22Rv1 (cell line): ENCODE results near the gene BMERB1.

Experiments used
- ZFX ChIP-seq: fragments of 450-650 bp; IDR thresholded peaks from 2 replicates; pipeline ENCODE4 v1.6.1; 2017; ENCODE audit warnings: antibody characterized with exemption, borderline replicate concordance
- TF ChIP-seq, protein P1 (sequence below): fragments of 450-650 bp; IDR thresholded peaks from 2 replicates; pipeline ENCODE4 v1.5.1; 2017; ENCODE audit warnings: mild to moderate bottlenecking

DNA sequence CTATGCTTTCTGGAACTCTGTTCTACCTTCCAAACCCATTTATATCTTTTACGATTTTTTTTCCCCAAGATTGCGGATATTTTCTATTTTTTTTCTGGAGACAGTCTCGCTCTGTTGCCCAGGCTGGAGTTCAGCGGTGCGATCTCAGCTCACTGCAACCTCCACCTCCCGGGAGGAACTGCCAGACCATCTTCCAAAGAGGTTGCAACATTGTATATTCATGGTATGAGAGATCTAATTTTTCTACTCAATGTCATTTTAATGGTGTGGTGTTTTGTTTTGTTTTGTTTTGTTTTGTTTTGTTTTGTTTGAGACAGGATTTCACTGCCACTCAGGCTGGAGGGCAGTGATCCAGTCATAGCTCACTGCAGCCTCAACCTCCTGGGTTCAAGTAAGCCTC lies 8.5 kb upstream of the BMERB1 start:
- TF ChIP-seq, protein P1, sequence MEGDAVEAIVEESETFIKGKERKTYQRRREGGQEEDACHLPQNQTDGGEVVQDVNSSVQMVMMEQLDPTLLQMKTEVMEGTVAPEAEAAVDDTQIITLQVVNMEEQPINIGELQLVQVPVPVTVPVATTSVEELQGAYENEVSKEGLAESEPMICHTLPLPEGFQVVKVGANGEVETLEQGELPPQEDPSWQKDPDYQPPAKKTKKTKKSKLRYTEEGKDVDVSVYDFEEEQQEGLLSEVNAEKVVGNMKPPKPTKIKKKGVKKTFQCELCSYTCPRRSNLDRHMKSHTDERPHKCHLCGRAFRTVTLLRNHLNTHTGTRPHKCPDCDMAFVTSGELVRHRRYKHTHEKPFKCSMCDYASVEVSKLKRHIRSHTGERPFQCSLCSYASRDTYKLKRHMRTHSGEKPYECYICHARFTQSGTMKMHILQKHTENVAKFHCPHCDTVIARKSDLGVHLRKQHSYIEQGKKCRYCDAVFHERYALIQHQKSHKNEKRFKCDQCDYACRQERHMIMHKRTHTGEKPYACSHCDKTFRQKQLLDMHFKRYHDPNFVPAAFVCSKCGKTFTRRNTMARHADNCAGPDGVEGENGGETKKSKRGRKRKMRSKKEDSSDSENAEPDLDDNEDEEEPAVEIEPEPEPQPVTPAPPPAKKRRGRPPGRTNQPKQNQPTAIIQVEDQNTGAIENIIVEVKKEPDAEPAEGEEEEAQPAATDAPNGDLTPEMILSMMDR: no peak
- TF ChIP-seq ZFX: no peak
